Germinal center (tissue), 1 donor: ENCODE results near the gene SP8.
"Not testable (repeated sequence)": the region's sequence is repeated elsewhere in the genome, so short reads cannot be mapped to it uniquely, and the experiment has no call there.

ENCODE experiments used
- DNase-seq: peaks from one replicate; pipeline ENCODE4 v3.0.0; 2012; ENCODE audit warnings: mixed read lengths, low spot score

SP8 gene

DNA sequence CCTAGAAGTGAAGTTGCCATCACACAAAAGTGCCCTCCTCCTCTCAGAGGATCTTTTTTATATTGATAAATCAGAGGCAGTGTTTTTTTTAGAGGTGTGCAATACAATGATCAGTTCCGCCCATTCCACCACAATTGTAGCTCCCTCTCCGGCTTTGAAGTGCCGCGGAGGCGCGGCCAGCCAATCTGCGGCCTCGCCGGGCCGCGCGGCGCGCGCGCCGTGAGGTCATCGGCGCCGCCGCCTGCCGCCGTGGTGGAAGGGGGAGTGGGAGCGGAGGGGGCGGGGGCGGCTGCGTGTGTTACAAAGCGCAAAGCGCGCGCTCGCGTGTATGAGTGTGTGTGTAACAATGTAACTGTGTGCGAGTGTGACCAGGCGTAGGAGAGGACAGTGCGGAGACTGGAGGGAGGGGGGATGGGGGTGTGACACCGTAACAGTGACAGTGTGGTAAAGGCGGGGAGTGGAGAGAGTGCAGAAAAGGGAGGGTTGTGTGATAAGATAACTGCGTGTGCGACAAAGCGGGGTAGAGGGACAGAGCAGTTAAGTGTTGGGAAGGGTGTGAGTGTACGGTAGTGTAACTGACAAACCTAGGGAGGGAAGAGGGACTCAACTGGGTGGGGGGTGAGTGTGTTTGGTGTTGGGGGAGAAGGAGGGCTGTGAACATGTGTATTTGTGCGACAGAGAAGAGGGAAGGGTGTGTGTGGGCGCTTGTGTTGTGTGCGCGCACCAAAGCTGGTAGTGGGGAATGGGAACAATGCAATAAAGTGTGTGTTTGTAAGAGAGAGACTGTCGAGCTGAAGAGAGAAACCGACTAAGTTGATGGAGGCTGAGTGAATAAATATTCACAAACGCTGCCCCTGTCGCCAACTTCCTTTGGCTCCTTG, at the start of gene SP8:
Gene SP8 (minus strand): TSS at position 108 of the 881 bp plus-strand sequence. CDS start 88 bp downstream, at position 20.
- DNase-seq: peak; percentile 7

DNA sequence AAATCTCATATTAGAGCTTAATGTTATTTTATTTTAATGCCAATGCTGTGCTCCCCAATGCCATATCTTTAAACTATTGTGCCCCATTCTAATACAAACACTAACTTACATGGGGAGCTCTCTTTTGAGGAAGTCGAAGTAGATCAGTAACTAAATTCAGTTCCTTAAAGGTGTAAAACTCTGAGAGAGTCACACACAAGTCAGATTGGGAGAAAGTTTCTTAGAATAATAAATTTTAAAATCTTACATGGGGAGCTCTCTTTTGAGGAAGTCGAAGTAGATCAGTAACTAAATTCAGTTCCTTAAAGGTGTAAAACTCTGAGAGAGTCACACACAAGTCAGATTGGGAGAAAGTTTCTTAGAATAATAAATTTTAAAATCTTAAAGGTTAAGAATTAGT, 49.7 kb upstream of the SP8 start:
- DNase-seq: not testable (repeated sequence)

DNA sequence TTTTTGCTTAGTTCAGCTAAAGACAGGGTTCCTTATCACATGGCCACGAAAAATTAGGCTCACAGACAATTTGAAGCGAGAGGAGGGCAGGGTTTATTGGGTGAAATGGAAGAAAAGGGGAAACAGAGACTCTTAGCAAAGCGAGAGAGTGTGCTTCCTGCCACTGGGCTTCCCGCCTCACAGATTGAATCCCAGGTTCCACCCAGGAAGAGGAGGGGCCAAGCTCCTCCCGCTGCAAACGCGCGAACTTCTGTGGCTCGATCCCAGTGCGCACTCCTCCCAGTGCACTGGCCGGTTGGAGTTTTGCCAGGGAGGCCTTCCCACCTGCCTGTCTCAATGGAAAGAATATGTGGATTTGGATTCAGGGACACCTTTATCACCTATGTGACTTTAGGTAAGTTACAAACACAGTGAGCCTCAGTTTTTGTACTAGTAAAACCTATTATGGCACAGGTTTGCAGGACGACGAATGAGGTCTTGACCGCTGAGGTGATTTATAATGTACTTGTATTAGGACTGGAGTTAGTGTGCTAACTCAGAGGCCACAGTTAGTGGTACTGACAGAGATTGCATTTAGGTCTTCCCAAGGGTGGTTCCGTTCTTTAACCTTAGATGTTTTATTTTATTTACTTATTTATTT, 48.5 kb upstream of the SP8 start:
- DNase-seq: no peak

GRCh38 chr7:20834656-20835055, 48.0 kb upstream of the SP8 start:
- no peak for DNase-seq

DNA sequence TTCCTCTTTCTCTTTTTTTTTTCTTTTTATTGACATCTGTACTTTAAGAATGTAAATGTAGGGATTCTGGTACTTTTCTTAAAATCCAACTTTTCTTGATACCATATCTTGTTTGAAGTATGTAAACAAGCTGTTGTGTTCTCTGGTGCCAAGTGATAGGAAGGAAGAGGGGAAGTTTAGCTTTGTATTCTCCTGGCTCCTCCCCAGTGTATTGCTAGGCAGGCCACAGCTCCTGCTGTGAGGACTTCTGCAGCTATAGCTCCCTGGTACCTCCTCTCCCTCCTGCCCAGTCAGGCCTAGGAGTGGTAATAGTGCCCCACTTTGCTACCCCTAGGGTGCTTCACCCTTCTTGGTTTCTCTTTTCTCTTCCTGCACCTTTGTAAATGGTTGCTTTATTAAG, 45.3 kb upstream of the SP8 start:
- DNase-seq: no peak

DNA sequence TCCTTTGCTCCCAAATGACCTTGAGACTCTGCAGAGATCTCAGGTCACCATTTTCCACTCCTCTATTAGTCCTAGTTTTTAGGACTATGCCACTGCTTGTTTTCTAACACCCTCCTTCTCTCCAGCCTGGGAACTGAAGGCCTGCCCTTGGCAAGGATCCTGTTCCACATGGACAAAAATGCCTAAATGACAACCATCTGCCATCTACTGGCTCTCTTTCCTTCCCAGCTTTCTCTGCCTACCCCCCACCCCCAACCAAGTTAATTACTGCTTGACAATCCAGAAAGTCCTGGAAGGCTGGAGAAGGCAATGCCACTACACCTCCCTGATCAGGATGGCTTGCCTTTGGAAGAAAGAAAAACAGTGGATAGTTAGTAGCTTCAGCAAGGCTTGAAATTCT, 44.8 kb upstream of the SP8 start:
- no peak for DNase-seq

GRCh38 chr7:20828947-20829346, 42.3 kb upstream of the SP8 start:
- no peak for DNase-seq

GRCh38 chr7:20827172-20827571, 40.5 kb upstream of the SP8 start:
- DNase-seq: no peak

GRCh38 chr7:20826243-20826642, 39.6 kb upstream of the SP8 start:
- DNase-seq: no peak

GRCh38 chr7:20825555-20825954, 38.9 kb upstream of the SP8 start:
- DNase-seq: no peak

DNA sequence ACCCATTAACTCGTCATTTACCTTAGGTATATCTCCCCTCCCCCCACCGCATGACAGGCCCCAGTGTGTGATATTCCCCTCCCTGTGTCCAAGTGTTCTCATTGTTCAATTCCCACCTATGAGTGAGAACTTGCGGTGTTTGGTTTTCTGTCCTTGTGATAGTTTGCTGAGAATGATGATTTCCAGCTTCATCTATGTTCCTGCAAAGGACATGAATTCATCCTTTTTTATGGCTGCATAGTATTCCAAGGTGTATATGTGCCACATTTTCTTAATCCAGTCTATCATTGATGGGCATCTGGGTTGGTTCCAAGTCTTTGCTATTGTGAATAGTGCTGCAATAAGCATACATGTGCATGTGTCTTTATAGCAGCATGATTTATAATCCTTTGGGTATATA, 34.7 kb upstream of the SP8 start:
- DNase-seq: not testable (repeated sequence)

DNA sequence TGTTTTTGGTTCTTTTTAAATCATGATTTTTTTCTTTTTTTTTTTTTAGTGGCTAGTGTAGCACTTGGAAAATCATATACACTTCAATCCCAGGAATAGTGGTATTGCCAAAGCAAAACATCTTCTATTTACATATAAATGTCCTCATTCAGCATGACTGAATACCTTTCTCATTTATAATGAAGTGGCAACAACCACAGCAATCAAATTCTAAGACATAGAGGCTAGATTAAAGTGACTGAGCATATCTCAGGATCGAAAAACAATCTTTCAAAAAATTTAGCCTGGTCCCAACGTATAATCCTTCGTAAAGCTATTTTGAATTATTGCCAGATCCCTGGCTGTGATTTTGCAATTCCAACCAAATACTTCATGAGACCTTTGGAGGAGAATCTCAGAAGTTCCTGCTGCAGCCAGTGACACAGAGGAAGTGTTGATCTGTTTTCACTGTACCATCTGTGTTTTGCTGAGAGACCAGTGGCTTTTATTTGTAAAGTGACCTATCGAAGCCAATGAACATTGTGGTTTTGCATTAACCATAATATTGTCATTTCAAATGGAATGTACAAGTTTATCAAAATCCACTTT, 29.8 kb upstream of the SP8 start:
- no peak for DNase-seq

- DNase-seq: no peak
These were observed 17.7 kb upstream of the SP8 start for GRCh38 chr7:20804345-20804744.

GRCh38 chr7:20799566-20800366, 13.1 kb upstream of the SP8 start:
- DNase-seq: no peak

GRCh38 chr7:20798694-20799121, 12.0 kb upstream of the SP8 start:
- DNase-seq: no peak

- peak; percentile 74 for DNase-seq
These were observed 11.5 kb upstream of the SP8 start for GRCh38 chr7:20798081-20798693.

GRCh38 chr7:20797462-20798080, 10.9 kb upstream of the SP8 start:
- no peak for DNase-seq

- DNase-seq: no peak
These were observed 10.4 kb upstream of the SP8 start for GRCh38 chr7:20797042-20797461.

- DNase-seq: no peak
These were observed 9.8 kb upstream of the SP8 start for GRCh38 chr7:20796500-20796899.

GRCh38 chr7:20795881-20796280, 9.2 kb upstream of the SP8 start:
- no peak for DNase-seq

GRCh38 chr7:20795361-20795760, 8.7 kb upstream of the SP8 start:
- DNase-seq: no peak
